K562 (cell line): ENCODE results near the gene RPS6KA2. TPM values are rescaled to one million over a fixed set of nuclear protein-coding genes. Genes with fewer than 3 reads are reported as not detected.

Experiments
- ATAC-seq: fragments of 200-7000 bp; cut with Tn5 transposase; 3 replicates; pipeline ENCODE4 v1.9.1; 2020; ENCODE audit warnings: moderate library complexity
- BruUV-seq: library from RNA; stranded (reverse); fragments of 400-500 nt; replicated peaks from 2 replicates; lab custom pipeline; 2021; lab: Mats Ljungman, UMichigan
- CTCF ChIA-PET: fragments of 300-600 bp; formaldehyde crosslinking; extraction: SDS; loops from one replicate; lab custom pipeline; 2021; ENCODE audit warnings: low intra/inter-chr PET ratio; lab: Yijun Ruan, JAX
- POLR2A ChIA-PET: fragments of 300-600, 350-650 bp; sonication (Branson Sonifier 250); formaldehyde crosslinking; extraction: SDS; loops from one replicate; lab custom pipeline; 2021; ENCODE audit warnings: antibody characterized with exemption, inconsistent platforms; lab: Yijun Ruan, JAX
- DNase-seq, 4 experiments: peaks; one replicate each; pipeline versions ENCODE4 v3.0.0 to v3.0.0-alpha.2; 2011 to 2018; ENCODE audit warnings: low spot score in 3 of 4, mixed read lengths in 3 of 4; ENCODE audit errors: extremely low read depth in 1 of 4
- FAIRE-seq: peaks from 2 replicates; lab custom pipeline; 2011; peaks lifted over from hg19 to GRCh38; lab: Jason Lieb, UNC
- H2AFZ ChIP-seq: 2 replicates; pipeline ENCODE4 v1.6.0; 2011; ENCODE audit warnings: low read depth, low read length, control low read depth, inconsistent platforms
- H3K27ac ChIP-seq: fragments of 200-600 bp; 3 replicates; pipeline ENCODE4 v1.8.0; 2011; ENCODE audit warnings: low read depth, mild to moderate bottlenecking, control low read depth, inconsistent platforms, low read length, moderate library complexity, mixed read lengths; ENCODE audit errors: extremely low read depth
- H3K27me3 ChIP-seq, 2 experiments: fragments of 300-600 bp in 1 of 2; 2 replicates in 1 of 2; 3 replicates in 1 of 2; pipeline versions ENCODE4 v1.6.0 to v1.8.0; 2011; ENCODE audit warnings: inconsistent platforms in 2 of 2, low read length in 2 of 2, mild to moderate bottlenecking in 1 of 2, mixed read lengths in 1 of 2, moderate library complexity in 1 of 2; ENCODE audit not compliant: control insufficient read depth in 2 of 2, insufficient read depth in 2 of 2
- H3K36me3 ChIP-seq: fragments of 300-600 bp; 3 replicates; pipeline ENCODE4 v1.8.0; 2011; ENCODE audit warnings: mild to moderate bottlenecking, low read length, inconsistent platforms; ENCODE audit not compliant: control insufficient read depth, insufficient read depth
- H3K4me1 ChIP-seq, 2 experiments: fragments of 200-600 bp in 1 of 2; replicated peaks in 1 of 2; 2 replicates in 1 of 2; 3 replicates in 1 of 2; pipeline versions ENCODE4 v1.5.1 to v1.8.0; 2011; ENCODE audit warnings: inconsistent platforms in 2 of 2, low read length in 2 of 2, mild to moderate bottlenecking in 1 of 2, mixed read lengths in 1 of 2, moderate library complexity in 1 of 2; ENCODE audit not compliant: control insufficient read depth in 2 of 2, insufficient read depth in 2 of 2
- H3K4me2 ChIP-seq: 2 replicates; pipeline ENCODE4 v1.6.1; 2011; ENCODE audit warnings: low read length, control low read depth, inconsistent platforms, mixed read lengths; ENCODE audit not compliant: insufficient read depth
- H3K4me3 ChIP-seq: fragments of 200-600 bp; sonication (generic), shearing (Covaris generic); 2 replicates; pipeline ENCODE4 v1.5.1; 2016; ENCODE audit warnings: control low read depth, inconsistent platforms
- H3K79me2 ChIP-seq: fragments of 200-600 bp; 3 replicates; pipeline ENCODE4 v1.8.0; 2011; ENCODE audit warnings: low read length, inconsistent platforms; ENCODE audit not compliant: control insufficient read depth, insufficient read depth
- H3K9ac ChIP-seq, 2 experiments: 2 replicates each; pipeline versions ENCODE4 v1.6.0 to v1.6.1; 2011; ENCODE audit warnings: low read depth in 2 of 2, low read length in 2 of 2, control low read depth in 1 of 2, inconsistent platforms in 1 of 2, mild to moderate bottlenecking in 1 of 2, mixed read lengths in 1 of 2; ENCODE audit not compliant: insufficient read depth in 1 of 2
- H3K9me1 ChIP-seq: one replicate; pipeline ENCODE4 v1.6.0; 2011; ENCODE audit warnings: inconsistent platforms, mild to moderate bottlenecking, low read length, moderate library complexity; ENCODE audit not compliant: control insufficient read depth, insufficient read depth
- H3K9me3 ChIP-seq: replicated peaks from 2 replicates; pipeline ENCODE4 v1.5.1; 2011; ENCODE audit warnings: low read depth, low read length, inconsistent platforms; ENCODE audit not compliant: control insufficient read depth, insufficient read depth
- H4K20me1 ChIP-seq: replicated peaks from 2 replicates; pipeline ENCODE4 v1.6.1; 2011; ENCODE audit warnings: low read length, inconsistent platforms, mixed read lengths; ENCODE audit not compliant: control insufficient read depth, insufficient read depth
- COPS2 ChIP-seq: fragments of 450-650 bp; conservative IDR thresholded peaks from 2 replicates; pipeline ENCODE4 v1.6.1; 2016; ENCODE audit warnings: mild to moderate bottlenecking, moderate library complexity
- CXXC5 ChIP-seq: fragments of 250-450 bp; sonication (Bioruptor Pico); IDR thresholded peaks from 2 replicates; pipeline ENCODE4 v1.8.0; 2022; ENCODE audit warnings: inconsistent platforms, mild to moderate bottlenecking, moderate library complexity
- EWSR1 ChIP-seq: fragments of 450-650 bp; IDR thresholded peaks from 2 replicates; pipeline ENCODE4 v1.6.1; 2018; ENCODE audit warnings: borderline replicate concordance, mild to moderate bottlenecking, low read depth, moderate library complexity; ENCODE audit not compliant: partially characterized antibody
- EZH2 ChIP-seq: IDR thresholded peaks from 2 replicates; pipeline ENCODE4 v1.6.1; 2012; ENCODE audit warnings: low read depth, mild to moderate bottlenecking, inconsistent platforms, low read length, borderline replicate concordance
- GTF2A2 ChIP-seq: IDR thresholded peaks from 2 replicates; pipeline ENCODE4 v1.6.1; 2016; ENCODE audit warnings: mild to moderate bottlenecking, missing genetic modification characterization, missing compliant biosample characterization
- HCFC1 ChIP-seq: IDR thresholded peaks from 2 replicates; pipeline ENCODE4 v1.6.1; 2012; ENCODE audit warnings: low read depth, low read length, improper control_type of control experiment
- KAT8 ChIP-seq: fragments of 450-650 bp; IDR thresholded peaks from 2 replicates; pipeline ENCODE4 v1.6.1; 2016; ENCODE audit warnings: low read depth, mild to moderate bottlenecking
- MAZ ChIP-seq, 2 experiments: fragments of 450-650 bp in 1 of 2; sonication (generic) in 1 of 2; formaldehyde crosslinking; IDR thresholded peaks in 1 of 2; conservative IDR thresholded peaks in 1 of 2; 2 replicates each; pipeline versions ENCODE4 v1.4.0 to v1.5.0; 2020; ENCODE audit warnings: mild to moderate bottlenecking in 1 of 2, missing genetic modification reagents in 1 of 2
- NR1H2 ChIP-seq: sonication (generic); formaldehyde crosslinking; IDR thresholded peaks from 2 replicates; pipeline ENCODE4 v1.4.0; 2020; ENCODE audit warnings: mild to moderate bottlenecking, missing genetic modification reagents
- NRF1 ChIP-seq, 2 experiments: fragments of 450-650 bp; IDR thresholded peaks in 1 of 2; conservative IDR thresholded peaks in 1 of 2; 2 replicates each; pipeline ENCODE4 v1.6.1; 2014; ENCODE audit warnings: mild to moderate bottlenecking in 2 of 2
- OTX1 ChIP-seq: fragments of 450-650 bp; formaldehyde crosslinking; IDR thresholded peaks from 2 replicates; pipeline ENCODE4 v1.4.0; 2022; ENCODE audit warnings: mild to moderate bottlenecking
- SMAD1 ChIP-seq: fragments of 150-350 bp; IDR thresholded peaks from 2 replicates; pipeline ENCODE4 v1.6.1; 2014; ENCODE audit warnings: low read length, low read depth; ENCODE audit not compliant: partially characterized antibody
- TAF7 ChIP-seq: fragments of 450-650 bp; IDR thresholded peaks from 2 replicates; pipeline ENCODE4 v1.6.1; 2016; ENCODE audit warnings: missing genetic modification characterization, missing compliant biosample characterization
- ZFP91 ChIP-seq: sonication (generic); formaldehyde crosslinking; IDR thresholded peaks from 2 replicates; pipeline ENCODE4 v1.8.0; 2022; ENCODE audit warnings: mild to moderate bottlenecking, missing genetic modification reagents
- ZNF445 ChIP-seq: fragments of 250-450 bp; sonication (Bioruptor Pico); IDR thresholded peaks from 2 replicates; pipeline ENCODE4 v1.4.0; 2020; ENCODE audit warnings: low read depth, mild to moderate bottlenecking, moderate library complexity
- ZNF695 ChIP-seq: fragments of 450-650 bp; formaldehyde crosslinking; IDR thresholded peaks from 2 replicates; pipeline ENCODE4 v1.4.0; 2020; ENCODE audit warnings: mild to moderate bottlenecking, moderate library complexity
- WGBS: fragments of 100-300 bp; shearing (Covaris generic); methylation state at CpG from one replicate; pipeline ENCODE4 v1.1.6; 2016; ENCODE audit warnings: low coverage, mixed read lengths; ENCODE audit not compliant: insufficient coverage; ENCODE audit errors: missing lambda C conversion rate; 5-methylcytosine and 5-hydroxymethylcytosine counted together
- in situ Hi-C: fragments of 300-500 bp; cut with MboI; formaldehyde crosslinking; loops from 4 replicates; pipeline ENCODE4 v1.15.0; 2018; ENCODE audit warnings: inconsistent platforms, mixed read lengths
- intact Hi-C: fragments of 100-400 bp; cut with micrococcal nuclease; formaldehyde crosslinking; loops from 2 replicates; pipeline ENCODE4 v1.14.2; 2022
- polyA plus RNA-seq, 8 experiments: library from polyadenylated mRNA; depleted of rRNA in 4 of 8; stranded (reverse) in 5 of 8; unstranded in 3 of 8; fragments of >200 nt; fragmentation: Nextera tagmentation in 2 of 8; fragmentation: Illumina TruSeq in 1 of 8; extraction: Ambion mirVana in 2 of 8; extraction: Trizol in 1 of 8; gene quantifications; 2 replicates each; pipeline versions ENCODE4 v1.2.1 to v1.2.3, GENCODE V29; 2011 to 2014; ENCODE audit warnings: inconsistent platforms in 1 of 8, missing spikeins in 1 of 8
- total RNA-seq, 7 experiments: library from RNA; depleted of rRNA in 6 of 7; stranded (reverse); fragments of >200 nt in 6 of 7; fragmentation: Illumina TruSeq in 2 of 7; extraction: Trizol in 2 of 7; gene quantifications; 2 replicates each; pipeline versions ENCODE4 v1.2.1 to v1.2.3, GENCODE V29; 2011 to 2021; ENCODE audit warnings: low replicate concordance in 1 of 7
- TF ChIP-seq, protein P1 (sequence below): fragments of 250-450 bp; sonication (Bioruptor Pico); IDR thresholded peaks from 2 replicates; pipeline ENCODE4 v1.8.0; 2021; ENCODE audit warnings: moderate library complexity, mild to moderate bottlenecking, inconsistent platforms
- TF ChIP-seq, protein P2 (sequence below): sonication (generic); formaldehyde crosslinking; IDR thresholded peaks from 2 replicates; pipeline ENCODE4 v1.8.0; 2022; ENCODE audit warnings: mild to moderate bottlenecking, missing genetic modification reagents, borderline replicate concordance

RPS6KA2 gene
- total and polyA plus RNA-seq, 9 of the 15 experiments (the other 6 are each of a cell fraction or from before 2014, with no cell fraction given) = 0.29 to 1.00 (median 0.53) TPM

- no TSS peak for BruUV-seq
- no peak overlapping the region for H3K4me2 ChIP-seq
- H4K20me1 ChIP-seq = no peaks in the 10 kb centered on the region
- TF ChIP-seq COPS2 = no peak
- TF ChIP-seq SMAD1 = no peak
- TF ChIP-seq HCFC1 = no peak
- TF ChIP-seq ZNF445 (CRISPR knock-in tag) = no peak
- TF ChIP-seq EWSR1 = no peak
- TF ChIP-seq ZFP91 (CRISPR knock-in tag) = no peak
- TF ChIP-seq NRF1 (conservative IDR thresholded peaks at IDR 0.05 in 1 of 2, IDR thresholded peaks at IDR 0.05 in 1 of 2) = no peak
- TF ChIP-seq MAZ (CRISPR knock-in tag; conservative IDR thresholded peaks at IDR 0.05 in 1 of 2, IDR thresholded peaks at IDR 0.05 in 1 of 2) = no peak
- TF ChIP-seq, protein P1, sequence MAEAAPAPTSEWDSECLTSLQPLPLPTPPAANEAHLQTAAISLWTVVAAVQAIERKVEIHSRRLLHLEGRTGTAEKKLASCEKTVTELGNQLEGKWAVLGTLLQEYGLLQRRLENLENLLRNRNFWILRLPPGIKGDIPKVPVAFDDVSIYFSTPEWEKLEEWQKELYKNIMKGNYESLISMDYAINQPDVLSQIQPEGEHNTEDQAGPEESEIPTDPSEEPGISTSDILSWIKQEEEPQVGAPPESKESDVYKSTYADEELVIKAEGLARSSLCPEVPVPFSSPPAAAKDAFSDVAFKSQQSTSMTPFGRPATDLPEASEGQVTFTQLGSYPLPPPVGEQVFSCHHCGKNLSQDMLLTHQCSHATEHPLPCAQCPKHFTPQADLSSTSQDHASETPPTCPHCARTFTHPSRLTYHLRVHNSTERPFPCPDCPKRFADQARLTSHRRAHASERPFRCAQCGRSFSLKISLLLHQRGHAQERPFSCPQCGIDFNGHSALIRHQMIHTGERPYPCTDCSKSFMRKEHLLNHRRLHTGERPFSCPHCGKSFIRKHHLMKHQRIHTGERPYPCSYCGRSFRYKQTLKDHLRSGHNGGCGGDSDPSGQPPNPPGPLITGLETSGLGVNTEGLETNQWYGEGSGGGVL (CRISPR knock-in tag) = no peak
- TF ChIP-seq TAF7 (tag) = no peak
- TF ChIP-seq, protein P2, sequence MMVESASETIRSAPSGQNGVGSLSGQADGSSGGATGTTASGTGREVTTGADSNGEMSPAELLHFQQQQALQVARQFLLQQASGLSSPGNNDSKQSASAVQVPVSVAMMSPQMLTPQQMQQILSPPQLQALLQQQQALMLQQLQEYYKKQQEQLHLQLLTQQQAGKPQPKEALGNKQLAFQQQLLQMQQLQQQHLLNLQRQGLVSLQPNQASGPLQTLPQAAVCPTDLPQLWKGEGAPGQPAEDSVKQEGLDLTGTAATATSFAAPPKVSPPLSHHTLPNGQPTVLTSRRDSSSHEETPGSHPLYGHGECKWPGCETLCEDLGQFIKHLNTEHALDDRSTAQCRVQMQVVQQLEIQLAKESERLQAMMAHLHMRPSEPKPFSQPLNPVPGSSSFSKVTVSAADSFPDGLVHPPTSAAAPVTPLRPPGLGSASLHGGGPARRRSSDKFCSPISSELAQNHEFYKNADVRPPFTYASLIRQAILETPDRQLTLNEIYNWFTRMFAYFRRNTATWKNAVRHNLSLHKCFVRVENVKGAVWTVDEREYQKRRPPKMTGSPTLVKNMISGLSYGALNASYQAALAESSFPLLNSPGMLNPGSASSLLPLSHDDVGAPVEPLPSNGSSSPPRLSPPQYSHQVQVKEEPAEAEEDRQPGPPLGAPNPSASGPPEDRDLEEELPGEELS (CRISPR knock-in tag) = no peak
- no peak for TF ChIP-seq GTF2A2
- no peak for TF ChIP-seq ZNF695 (CRISPR knock-in tag)
- TF ChIP-seq KAT8 = no peak
- no peak for TF ChIP-seq CXXC5 (CRISPR knock-in tag)
- TF ChIP-seq EZH2 = no peak
- TF ChIP-seq OTX1 = no peak
- no peak for TF ChIP-seq NR1H2
- H3K4me1 ChIP-seq = no peaks in the 10 kb centered on the region
- H3K27me3 ChIP-seq = peaks cover 33 to 53% of the 10 kb centered on the region in 2 experiments
- POLR2A ChIA-PET = no interaction called here
- no peak overlapping the region for H3K9ac ChIP-seq
- H3K9me1 ChIP-seq = no peaks in the 10 kb centered on the region
- ATAC-seq (no peak), FAIRE-seq (no peak), DNase-seq (no peak)
- 1% methylated on average over 8 of the region's 8 CpGs for WGBS
- CTCF ChIA-PET = no interaction called here
- no peak overlapping the region for H3K27ac ChIP-seq
- H3K4me3 ChIP-seq = no peak overlapping the region
- intact Hi-C loops (no loop called here), in situ Hi-C loops (no loop called here)
- no peaks in the 10 kb centered on the region for H3K79me2 ChIP-seq
- H3K9me3 ChIP-seq = no peaks in the 10 kb centered on the region
- no peak overlapping the region for H2AFZ ChIP-seq
- H3K36me3 ChIP-seq = no peaks in the 10 kb centered on the region
Measured at GRCh38 chr6:166620478-166621113, 6.5 kb downstream of the RPS6KA2 start.
